DMS153 treated with DMSO at 0.1 percent for 48 hours (cell line): Measurements from ENCODE around the gene KCNN3.
A peak's percentile ranks its signal among the peaks of the same experiment; 100 is the strongest.

Experiments
- DNase-seq: peaks from one replicate; lab custom pipeline; 2025; ENCODE audit not compliant: unreplicated experiment; lab: John Stamatoyannopoulos, UW

KCNN3 gene

DNA sequence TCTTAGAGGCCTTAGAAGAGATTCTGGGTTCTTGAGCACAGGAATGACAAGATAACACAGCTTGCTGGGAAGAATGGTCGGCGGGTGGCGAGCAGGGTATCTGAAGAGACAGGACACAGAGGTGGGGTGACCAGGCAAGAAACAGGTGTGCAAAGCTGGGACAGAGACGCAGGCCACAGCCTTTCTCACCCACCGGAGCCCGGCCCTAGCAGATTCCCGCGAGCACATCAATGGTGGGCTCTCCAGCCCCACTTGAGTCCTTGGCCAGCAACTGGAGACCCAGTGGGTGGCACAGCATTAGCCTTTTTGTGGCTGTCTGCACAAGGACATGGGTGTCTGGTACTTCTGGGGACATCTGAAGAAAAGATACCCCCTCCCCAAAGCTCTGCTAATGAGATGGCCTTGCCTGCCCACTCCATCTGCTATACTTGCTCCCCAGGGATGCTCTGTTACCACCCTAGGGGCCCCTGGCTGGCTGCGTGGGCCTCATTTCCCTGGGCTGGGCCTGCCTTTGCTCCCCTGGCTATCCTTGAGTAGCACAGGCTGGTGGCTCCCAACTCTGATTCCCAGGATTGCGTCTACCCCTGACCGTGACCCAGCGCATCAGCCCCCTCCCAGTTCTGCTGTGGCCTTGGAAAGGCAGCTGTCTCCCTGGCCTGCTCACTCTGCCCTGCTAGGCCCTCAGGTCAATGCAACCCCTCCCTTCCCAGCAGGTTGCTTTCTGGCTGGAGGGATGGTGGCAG, 134.8 kb downstream of the KCNN3 start:
- no peak for DNase-seq

DNA sequence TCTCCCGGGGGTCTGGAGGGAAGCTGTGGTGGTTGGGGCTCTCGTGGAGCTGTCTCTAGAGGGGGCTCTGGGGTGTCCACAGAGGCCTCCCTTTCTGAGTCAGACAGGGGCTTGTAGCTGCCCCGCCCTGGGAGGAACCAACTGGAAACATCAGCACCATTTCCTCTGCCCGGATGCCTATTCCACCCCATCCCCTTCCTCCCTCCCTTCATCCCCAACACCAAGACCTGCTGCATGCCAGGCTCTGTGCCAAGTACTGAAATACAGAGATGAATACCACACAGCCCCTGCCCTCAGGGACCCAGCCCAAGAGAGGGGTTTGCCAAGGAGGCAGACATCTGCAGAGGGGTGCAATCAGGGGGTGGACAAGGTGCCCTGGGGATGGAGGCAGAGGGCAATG, 136.5 kb downstream of the KCNN3 start:
- no peak for DNase-seq

DNA sequence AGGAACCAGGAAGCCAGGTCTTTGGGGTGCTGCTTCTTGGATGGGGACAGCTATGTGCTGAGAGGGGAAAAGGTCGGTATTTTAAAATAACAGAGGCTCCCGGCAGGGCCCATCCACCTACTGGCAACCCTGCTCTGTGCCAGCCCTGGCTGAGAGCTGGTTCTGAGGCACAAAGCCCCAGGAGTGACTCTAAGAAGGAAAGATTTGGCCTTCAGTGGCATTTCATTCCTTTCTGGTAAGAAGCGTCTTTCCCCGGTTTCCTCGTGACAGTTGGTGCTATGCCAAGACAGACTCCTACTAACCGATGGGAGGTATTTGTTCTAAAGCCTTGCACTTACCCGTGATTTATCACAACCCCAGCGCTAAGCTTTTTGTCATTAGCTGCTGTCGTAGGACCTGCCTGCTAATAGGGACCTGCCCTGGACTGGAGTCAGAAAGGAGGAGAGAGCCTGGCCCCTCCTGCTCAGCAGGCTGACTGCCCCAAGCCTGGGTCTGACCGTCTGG, 139.0 kb downstream of the KCNN3 start:
- peak; percentile 55 for DNase-seq

DNA sequence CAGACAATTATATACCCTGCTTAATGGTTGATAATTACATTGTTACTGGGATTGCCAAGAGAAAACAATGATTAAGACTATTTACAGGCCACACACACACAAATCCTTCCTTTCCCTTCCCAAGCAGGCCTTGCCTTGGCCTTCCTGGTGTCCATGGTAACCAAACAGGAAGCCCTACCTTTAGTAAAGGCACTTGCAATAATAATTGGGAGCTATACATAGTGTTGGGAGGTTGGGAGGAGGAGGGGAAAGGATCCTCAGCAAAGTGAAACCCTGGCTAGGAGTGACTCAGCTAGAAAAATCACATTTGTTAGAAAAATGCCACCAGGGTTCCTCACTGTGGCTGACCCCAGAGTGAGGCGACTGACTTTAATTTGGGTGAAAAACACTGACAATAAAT, 139.8 kb downstream of the KCNN3 start:
- peak; percentile 94 for DNase-seq

DNA sequence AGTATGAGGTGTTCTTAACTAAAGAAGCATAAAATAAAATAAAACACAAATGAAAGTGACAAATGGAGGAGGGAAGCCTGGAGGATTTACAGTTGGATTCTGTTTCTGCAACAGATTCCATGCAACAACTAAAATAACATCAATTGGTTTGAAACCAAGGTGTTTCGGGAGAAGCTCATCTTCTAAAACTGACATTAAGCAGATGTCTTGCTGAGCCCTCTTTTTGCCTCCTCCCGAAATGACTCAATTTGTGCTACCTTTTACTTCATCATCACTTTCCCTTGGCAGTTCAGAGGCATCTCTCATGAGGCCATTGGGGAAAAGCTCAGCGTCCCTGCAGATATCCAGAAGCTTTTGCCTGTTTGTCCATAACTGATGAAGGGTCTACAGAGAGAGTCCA, 140.5 kb downstream of the KCNN3 start:
- DNase-seq: peak; percentile 59

DNA sequence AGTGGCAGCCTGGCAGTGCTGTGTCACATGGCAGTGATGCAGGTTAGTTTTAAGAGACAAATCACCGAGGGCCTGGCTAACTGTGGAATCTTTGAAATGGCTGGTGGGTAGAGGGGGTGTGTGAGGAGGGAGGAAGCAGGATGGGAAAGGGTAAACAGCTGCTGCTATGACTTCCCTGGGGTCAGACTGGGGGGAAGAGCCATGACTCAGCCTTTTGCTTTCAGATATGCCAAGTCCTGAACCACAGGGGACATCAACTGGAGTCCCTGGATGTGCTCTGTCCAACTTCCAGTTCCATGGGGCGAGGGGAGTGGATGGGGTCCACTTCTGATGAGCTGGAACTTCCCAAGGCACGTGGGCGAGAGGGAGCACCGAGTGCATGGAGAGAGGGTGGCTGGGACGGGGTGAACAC, 141.0 kb downstream of the KCNN3 start:
- DNase-seq: no peak

DNA sequence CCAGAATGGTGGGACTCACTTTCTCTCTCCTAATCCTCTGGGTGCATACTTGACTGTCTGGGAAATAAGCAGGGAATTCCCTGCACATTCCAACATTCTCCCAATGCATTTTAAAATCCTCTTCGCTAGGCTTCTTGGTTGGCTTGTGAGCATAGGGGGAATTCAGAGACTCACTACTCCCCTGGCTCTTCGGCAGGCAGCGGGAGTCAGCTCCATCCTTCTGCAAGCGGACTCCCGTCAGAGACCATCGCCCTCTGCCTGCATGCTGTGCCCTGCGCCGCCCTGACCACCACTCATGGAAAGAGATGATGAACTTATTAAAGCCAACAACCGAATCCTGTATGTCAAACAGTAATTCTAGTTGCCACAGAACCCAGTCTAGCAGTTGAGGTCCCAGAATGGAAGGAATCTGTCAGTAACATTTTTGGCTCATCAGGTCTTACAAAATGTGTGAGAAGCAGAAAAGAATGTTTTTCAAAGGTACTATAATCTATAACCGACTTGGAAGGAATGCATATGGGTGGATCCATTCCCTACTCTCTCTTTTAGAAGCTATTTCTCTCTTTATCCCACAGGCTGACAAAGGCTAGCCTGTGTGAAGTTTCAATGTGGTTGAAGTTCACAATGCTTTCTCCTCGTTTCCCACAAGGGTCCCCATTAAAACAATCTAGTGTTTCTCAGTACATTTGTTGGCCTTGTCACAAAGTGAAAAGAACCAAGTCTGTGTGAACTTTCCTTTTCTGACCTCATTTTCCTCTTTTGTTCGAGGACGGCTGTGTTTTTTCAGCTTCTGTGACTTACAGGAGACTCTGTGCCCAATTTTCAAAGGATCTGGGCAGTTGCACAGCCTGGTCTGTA, 143.0 kb downstream of the KCNN3 start:
- no peak for DNase-seq

DNA sequence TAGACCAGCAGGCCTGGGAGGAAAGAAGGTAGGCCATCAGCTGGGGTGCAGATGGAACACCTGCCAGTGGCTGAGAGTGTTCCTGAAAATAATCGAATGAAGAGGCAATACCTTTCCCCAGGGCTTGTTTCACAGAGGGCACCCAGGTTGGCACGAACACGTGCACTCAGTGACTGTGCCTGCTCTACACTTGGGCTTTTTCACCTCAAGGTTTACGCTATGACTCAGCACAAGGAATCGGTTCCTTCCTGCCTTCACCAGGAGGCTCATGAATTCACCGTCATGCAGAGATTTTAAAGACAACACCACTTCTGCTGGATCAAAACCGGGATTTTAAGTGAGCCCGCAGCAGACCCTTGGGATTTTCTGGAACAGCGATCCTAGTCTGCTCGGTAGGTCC, 143.6 kb downstream of the KCNN3 start:
- DNase-seq: no peak

DNA sequence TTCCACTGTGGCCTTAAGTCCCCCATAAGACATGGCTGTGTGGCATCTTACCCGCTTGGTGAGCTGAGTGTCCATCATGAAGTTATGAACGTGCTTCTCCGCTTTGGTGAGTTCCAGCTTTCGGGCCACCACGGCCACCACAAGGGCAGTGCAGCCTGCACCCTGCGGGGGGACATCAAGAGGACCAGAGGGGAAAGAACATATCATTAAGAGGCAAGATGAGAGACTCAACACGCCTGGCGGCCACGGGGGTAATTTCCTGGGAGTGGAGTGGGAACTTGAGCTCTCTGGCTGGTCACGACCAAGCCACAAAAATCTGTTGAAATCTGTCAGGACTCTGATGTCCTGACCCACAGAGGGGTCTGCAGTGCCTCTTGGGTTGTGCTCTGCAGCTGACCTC, 144.2 kb downstream of the KCNN3 start:
- DNase-seq: no peak

DNA sequence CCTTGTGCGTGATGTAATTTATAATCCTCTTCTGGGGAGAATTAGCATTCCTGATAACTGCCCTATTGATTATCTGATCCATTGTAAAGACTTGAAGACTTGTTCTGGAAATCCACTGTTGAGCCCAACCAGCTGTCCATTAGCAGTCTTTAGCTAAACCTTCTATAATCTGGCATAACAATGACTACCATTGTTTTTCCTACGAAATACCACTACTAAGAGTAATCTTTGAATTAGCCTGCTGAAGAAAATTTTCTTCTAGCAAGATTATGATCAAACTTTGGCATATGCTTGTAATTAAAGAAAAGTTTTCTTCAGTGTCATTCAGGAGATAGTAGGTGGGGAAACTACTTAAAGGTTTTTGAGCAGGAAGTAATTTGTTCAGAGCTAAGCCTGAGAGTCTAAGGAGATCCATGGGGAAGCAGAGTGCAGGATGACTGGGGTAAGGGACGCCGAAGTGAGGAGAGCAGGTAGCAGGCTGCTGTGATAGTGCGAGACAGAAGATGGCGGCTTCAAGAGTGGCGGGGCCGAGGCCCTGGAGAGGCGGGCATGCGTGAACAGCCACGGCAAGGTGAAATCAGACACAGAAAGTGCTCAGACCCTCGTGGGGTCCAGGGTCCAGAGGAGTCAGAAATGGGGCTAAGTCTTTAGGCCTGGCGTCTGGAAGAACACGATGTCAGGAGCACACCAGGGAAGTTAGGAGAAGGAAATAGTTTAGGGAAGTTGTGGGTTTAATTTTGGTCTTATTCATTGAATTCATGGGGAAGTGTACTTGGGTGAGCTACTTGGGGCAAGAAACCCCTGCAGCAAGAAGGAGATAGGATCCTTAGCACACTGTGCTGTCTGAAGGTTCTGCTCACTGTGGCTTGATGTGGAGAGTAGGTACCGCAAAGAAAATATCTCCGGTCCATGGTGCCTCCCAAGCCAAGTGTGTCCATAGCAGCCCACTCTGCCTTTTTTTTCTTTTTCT, 149.5 kb downstream of the KCNN3 start:
- no peak for DNase-seq

DNA sequence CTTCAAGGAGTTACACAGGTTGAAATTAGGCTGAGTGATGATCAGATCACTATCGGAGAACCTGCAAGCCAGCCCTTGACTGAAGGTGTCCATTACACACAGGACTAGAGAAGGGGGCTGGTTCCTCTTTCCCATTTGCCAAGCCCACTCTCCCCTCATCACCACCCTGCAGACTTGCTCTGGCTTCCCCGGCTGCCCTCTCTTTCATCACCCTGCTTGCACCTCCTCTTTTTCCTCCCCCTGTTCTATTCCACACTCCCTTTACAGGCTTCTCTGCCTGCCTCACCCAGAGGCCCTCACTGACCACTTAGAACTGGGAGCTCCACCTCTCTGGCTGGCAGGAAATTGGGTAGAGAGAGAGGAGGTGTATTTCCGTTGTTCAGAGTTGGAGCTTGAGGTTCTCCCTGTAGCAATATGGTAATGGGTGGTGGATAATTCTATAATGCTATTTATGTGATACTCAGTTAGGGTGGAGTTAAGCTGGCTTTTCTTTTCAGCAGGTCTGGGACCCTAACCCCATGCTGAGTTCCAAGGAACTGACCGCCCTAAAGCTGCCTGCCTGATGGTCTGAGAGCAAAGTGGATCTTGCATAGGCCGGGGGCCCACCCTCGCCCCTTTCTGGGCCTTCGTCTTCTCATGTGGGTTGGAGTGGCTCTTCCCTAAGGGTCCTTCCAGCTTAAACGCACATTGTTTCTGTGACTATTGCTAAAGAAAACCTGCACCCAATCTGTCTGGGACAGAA, 150.3 kb downstream of the KCNN3 start:
- no peak for DNase-seq

DNA sequence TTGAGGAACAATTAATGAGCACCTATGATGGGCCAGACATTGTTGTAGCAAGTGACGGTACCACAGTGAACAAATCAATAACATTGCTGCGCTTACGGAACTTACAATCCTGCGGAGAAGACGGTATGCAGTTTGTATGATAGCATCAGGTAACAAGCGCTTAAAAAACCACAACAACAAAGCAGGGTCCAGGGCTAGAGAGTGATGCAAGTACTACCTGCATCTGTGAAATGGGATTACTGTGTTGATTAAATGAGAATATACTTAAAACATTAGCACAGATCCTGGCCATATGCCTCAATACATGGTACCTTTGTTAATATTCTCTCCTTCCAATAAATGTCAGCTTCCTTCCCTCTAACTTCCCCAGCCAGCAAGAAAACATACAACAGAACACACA, 151.5 kb downstream of the KCNN3 start:
- DNase-seq: no peak

DNA sequence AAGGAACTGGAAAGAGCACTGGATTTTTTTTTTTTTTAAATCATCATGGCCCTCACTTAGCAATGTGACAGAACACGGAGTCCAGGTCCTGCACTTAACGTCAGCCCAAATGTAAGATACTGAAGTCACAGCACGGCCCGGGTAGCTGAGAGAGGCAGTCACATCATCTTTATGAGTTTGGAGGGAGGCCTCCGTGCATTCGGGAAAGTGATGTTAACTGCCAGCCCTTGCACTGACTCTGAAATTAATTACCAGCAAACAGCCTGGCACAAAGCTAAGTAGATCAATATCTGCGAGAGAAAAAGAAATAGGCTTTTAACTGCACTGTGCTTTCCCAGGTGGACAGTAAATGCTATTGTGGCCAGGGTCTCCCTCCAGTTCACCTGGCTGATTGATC, 152.6 kb downstream of the KCNN3 start:
- peak; percentile 53 for DNase-seq

DNA sequence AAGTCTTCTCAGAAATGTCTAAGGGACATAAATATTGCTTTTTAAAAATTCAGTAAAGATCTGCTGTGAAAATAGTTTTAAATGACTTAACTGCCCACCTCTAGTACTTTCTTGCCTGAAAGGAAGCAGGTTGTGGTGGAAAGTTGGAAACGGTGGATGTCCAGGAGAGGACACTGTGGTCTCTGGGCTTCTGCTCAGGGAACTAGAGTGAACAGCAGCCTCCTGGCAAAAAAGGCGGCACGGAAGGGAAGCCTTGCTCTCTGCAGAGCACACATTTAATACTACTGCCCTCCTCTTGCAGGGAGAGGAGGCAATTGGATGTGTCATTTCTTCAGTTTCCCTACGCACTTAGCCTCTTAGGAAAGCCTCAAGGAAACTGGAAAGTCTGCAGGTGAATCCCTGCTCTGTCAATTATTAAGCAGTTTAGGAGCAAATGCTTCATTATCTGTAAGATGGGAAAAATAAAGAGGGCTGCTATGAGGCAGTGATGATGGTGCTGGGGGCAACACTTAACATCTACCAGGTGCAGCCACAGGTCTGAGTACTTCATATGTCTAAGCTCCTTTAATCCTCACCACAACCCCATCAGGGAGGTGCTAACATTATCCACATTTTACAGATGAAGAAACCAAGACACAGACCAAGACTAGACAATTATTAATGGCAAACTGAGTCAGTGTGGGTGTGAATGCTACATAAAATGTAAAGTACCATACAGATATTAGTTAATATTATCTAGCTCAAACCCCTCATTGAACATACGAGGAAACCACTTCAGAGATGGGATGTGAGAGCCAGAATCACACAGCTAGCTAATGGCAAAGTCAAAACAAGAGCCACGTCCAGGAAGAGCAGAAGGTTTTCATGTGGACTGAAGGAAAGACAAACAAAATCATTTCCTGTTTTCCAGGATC, 153.2 kb downstream of the KCNN3 start:
- DNase-seq: peak; percentile 66

DNA sequence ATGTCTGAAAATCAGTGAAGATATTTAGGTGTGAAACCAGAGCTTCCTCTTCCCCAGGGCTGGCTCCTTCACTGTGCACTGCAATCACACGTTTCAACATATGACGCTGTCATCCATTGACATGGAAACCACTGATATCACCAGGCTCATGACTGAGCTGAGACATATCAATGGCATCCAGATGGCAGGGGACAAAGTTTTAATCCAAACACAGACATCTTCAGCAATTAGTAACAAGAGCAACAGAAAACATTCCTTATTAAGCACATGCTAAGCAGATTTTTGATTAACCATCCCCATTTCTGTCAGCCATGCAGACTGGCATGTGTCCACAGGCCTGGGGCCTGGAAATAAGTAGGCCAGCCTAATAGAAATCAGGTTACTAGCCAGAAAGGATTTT, 154.1 kb downstream of the KCNN3 start:
- DNase-seq: no peak

DNA sequence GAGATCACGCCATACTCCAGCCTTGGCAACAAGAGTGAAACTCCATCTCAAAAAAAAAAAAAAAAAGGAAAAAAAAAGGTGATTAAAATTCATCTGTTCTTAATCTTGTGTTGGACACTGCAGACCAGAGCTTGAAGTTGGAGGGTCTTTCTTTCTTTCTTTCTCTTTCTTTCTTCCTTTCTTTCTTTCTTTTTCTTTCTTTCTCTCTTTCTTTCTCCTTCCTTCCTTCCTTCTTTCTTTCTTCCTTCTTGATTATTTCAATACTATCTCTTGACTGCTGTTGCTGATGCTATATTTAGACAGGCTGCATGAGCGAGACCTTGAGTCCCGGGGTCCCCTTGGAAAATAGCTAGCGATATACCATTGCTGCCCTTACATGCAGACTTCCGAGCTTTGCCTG, 154.7 kb downstream of the KCNN3 start:
- no peak for DNase-seq

DNA sequence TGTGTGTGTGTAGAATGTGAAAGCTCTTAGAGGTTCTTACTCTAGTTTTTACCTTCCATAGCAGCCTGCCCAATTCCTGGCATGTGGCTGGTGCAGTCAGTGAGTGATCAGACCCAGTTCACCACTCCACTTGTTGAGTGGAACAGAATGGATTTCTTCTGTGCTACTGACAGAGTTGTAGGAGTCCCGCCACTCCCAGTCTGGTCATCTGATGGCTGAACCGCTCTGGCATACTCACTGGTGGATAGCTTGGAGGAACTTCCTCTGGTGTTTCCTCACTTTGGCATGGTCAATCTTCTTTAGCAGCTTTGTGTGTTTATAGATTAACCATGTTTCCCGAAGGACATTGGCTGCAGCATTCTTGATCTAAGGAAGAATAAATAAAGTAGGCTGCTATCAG, 155.4 kb downstream of the KCNN3 start:
- peak; percentile 16 for DNase-seq

DNA sequence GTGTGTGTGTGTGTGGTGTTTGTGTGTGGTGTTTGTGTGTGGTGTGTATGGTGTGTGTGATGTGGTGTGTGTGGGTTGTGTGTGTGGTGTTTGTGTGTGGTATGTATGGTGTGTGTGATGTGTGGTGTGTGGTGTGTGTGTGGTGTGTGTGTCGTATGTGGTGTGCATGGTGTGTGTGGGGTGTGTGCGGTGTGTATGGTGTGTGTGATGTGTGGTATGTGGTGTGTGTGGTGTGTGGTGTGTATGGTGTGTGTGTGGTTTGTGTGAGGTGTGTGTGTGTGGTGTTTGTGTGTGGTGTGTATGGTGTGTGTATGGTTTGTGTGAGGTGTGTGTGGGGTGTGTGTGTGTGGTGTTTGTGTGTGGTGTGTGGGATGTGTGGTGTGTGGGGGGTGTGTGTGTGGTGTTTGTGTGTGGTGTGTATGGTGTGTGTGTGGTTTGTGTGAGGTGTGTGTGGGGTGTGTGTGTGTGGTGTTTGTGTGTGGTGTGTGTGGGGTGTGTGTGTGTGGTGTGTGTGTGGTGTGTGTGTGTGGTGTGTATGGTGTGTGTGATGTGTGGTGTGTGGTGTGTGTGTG, 155.9 kb downstream of the KCNN3 start:
- DNase-seq: no peak

DNA sequence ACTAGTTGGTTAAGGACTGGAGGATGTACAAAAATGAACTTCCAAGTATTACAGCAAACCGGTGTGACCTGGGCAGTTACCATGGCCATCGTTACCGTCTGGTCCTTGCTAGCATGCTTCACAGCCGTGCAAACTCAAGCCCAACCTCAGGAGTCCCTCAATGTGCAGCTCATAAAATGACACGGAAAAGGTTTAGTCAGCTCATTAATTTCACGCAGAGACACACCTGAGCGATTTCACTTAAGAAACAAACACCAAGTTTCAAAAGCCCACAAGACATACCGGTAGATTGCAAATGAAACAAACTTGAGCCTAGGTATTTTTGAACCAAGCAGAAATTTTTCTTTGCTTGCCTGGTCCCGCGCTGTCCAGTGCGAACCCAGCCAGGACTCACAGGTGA, 157.1 kb downstream of the KCNN3 start:
- DNase-seq: no peak
